Femur (tissue), 1 donor: Measurements from ENCODE around the gene EEF1AKMT2.

Experiments used
- DNase-seq: peaks from one replicate; pipeline ENCODE4 v3.0.0-alpha.2; 2017

Gene EEF1AKMT2

GRCh38 chr10:124736491-124737136 is 55.1 kb downstream of the EEF1AKMT2 start:
- DNase-seq = peak; percentile 86

DNA sequence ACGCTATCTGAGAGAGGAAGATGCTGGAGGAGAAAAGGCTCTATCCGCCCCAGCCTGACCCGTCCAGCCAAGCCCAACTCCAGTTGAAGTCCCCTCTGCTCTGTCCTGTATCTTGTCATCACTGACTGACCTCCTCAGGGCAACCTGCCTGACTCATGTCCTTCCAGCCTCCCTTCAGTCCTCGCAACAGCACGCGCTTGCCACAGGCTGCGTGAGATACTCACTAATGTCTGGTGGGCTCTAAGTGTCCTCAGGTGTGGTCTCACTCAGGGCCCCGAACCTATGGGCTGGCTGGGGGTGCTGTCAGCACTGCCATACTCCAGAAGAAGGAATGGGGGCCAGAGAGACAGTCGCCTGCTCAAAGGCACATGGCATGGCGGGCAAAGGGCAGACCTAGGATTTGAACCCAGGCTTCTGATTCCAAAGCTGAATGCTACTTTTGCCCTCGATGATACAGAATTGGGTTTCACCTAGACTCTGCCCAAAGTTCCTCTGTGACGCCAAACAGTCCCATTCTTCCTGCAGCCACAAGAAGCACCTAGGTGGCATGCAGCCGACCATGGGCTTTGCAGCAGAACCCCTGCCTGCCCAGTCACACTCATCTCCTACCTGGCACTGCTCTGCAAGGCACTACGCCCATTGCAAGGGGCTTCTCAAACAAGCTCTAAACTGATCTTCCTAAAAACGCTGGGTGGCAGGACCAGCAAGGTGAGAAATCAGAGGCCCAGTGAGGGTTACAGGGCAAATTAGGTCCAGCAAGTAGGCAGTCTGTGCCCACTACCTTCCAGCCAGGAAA is 56.0 kb downstream of the EEF1AKMT2 start:
- DNase-seq = peak; percentile 9

DNA sequence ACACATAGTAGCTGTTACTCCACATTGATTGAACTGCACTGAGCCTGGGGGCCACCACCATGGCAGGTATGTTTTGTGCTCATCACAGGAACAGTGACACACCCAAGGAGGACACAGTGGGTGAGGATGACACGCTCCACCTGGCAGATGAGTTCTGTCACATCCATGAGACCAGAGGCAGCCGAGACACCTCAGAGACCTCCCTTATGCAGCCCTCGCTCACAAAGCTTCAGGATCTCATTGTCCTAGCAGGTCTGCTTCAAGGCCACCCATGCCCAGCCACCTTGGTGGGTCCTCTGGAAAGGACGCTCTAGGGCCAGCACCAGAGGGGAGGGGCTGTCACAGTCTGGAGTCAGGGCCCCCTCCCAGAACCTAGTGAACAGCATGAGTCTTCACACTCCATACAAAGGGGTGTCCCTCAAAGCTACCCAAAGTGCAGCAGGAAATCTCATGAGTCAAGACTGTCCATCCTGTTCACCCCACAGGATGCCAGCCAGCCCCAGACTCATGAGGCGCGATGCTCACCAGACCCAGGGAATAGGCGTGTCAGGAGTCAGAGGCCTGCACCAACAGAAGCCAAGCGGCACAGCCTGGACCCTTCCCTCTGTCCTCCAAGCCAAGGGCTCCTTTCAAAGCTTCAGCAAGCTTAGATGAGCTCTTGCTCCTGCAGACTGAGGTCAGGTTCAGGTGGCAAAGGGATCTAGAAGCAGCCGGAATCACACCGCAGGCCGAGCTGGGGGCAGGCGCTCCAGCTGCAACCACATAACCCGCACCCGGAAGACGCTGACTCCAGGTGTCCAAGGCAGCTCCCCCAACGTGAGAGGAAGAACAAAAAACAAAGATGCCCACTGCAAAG is 57.1 kb downstream of the EEF1AKMT2 start:
- peak; percentile 17 for DNase-seq

DNA sequence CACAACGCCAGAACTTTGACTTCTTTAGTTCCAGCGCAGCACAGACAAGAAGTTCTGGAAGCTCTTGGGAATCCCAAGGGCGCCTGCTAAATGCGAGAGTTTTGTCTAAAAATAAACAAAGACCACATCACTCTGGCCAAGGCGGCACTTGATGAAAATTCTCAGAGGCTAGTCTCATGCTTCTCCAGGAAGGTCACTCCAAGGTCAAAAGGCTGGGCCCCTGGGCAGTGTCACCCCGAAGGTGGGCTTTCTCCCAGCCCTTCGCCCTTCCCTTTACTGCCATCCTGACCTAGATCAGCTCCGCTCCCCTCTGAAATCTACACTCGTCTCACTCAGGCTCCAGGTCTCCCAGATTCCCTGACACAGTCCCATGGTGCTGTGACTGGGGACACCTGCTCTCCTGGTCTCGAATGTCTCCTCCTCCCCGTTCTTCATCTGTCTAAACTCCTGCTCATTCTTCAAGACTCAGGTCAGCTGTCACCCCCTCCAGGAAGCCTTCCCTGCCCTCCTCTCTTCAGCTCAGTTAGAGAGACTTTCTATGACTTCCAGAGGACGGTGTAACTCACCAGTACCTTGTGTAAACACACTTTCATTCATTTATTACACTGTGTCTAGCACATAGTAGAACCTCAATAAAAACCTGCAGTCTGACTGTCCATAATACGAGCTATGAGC is 58.0 kb downstream of the EEF1AKMT2 start:
- peak; percentile 37 for DNase-seq

- peak; percentile 51 for DNase-seq
Observed at GRCh38 chr10:124732931-124733570, 58.6 kb downstream of the EEF1AKMT2 start.

DNA sequence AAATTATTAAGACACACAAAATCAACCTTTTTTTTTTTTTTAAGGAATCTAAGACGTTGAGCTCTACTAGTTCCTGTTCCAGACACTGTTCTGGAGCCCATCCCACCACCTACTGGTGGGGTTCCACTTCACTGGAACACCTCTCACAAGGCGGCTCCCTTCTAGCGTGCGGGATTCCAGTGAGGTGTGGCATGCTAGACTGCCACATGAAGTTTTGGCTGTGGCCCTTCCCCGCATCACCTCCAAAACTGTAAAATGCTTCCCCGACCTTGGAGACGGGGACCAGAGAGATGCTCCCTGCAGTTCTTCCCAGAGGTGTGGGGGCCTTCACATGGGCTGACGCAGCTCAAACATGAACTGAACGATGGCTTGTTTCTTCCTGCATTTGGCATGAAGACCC is 60.1 kb downstream of the EEF1AKMT2 start:
- peak; percentile 15 for DNase-seq

DNA sequence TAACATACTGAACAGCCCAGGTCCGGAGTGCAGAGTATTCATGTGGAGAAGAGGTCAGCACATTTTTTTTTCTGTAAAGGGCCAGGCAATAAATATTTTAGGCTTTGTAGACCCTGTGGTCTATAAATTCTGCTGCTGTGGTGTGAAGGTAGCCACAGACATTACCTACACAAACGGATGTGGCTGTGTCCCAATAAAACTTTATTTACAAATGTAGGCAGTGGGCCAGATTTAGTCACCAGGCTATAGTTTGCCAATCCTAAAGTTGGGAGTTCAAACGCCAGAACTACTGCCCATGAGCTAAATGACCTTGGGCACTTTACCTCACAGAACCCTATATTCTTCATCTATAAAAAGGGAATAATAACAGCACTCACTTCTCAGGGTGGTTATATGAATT is 60.9 kb downstream of the EEF1AKMT2 start:
- DNase-seq = no peak

GRCh38 chr10:124728830-124729661 is 62.6 kb downstream of the EEF1AKMT2 start:
- DNase-seq = peak; percentile 20

- DNase-seq = peak; percentile 68
Observed at GRCh38 chr10:124728071-124728829, 63.4 kb downstream of the EEF1AKMT2 start.

DNA sequence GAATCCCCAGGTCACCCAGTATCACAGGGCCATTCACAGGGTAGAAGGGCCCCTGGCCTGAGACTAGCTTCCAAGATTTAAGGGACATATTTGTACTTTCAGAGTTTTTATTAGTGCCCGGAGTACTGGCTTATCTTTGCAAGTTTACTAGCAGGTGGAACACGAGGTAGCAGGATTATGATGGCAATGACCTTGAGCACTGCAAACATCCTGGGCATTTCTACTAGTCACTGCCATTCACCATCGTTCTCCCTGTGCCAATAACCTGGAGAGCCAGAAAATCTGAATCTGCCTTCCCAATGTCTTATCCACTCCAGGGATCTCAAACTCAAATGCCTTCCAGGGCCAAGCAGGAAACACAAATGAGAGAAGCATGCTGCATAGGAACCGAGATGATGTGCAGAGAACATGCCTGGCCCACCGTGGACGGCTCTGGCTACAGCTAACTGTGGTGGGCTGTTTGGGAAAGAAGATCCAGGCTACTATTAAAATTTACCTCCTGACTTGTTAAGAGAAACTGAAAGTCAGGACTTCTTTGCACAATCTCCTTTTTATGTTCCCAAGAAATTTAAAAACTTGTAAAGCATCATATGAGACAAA is 64.2 kb downstream of the EEF1AKMT2 start:
- DNase-seq = peak; percentile 5

DNA sequence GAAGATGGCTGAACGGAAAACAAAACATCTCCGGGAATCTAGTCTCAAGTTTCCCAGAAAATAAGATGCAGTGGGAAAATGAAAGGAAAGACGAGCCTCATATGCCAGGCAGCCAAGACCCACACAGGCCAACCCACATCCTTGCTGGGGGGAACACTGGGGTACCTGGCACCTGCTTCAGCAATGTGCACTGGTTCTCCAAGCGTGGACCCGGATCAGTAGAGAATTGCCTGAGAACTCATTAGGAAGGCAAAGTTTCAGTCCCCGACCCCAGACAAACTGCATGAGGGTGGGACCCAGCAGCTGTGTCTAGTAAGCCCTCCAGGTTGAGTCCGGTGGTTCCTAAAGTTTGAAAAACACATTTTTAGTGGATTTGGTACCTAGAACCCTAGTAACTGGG is 65.9 kb downstream of the EEF1AKMT2 start:
- no peak for DNase-seq

DNA sequence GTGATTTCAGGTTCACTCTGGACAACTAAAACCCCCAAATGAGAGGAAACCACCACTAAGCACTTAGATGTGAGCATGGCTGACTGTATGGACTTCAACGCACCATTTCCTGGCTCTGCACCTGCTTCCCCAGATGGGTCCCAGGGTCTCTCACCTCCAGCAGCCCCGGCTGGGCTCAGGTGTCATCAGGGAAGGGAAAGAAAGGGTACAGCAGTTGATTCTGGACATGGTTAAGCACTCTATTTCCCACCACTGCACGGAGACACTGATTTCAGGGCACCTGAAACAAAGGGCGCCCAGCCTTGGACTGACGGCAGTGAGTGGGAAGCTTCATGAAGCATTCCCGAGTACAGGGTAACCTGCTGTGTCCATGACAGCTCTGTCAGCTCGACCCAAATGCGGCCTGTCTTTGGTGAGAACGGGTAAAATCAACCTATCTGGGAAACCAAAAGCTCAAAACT is 66.5 kb downstream of the EEF1AKMT2 start:
- no peak for DNase-seq

DNA sequence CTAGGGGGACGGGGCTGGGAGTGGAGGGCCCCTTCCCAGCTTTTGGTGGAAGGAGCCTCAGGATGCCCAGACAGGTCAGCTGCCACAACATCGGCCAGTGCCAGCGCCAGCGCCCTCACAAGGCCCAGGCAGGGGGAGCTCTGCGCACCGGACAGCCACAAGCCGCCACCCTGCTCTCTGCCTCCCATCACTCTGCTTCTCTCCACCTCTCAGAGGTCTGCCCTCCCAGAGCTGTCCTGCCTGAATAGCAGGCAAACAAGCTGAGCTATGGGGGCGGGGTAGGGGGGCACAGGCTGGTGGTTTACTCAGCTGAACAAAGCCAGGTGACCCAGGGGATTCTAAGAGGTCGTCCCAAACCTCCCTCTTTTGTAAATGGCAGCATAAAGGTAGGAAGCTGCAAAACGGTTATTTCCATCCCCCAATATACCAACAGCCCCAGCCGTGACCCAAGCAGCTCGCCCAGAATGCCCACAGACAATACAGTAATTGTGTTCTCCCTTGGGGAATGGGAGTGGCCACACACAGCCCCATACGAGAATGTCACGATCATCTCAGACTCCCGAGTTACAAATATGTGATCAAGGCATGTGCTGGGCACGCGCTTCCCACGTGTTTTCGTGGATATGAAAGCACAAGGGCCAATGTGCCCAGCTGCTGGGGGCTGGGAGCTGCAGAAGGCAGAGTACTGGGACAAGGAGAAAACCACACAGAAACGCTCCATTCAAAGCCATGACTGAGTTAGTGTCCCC is 67.2 kb downstream of the EEF1AKMT2 start:
- DNase-seq = no peak

DNA sequence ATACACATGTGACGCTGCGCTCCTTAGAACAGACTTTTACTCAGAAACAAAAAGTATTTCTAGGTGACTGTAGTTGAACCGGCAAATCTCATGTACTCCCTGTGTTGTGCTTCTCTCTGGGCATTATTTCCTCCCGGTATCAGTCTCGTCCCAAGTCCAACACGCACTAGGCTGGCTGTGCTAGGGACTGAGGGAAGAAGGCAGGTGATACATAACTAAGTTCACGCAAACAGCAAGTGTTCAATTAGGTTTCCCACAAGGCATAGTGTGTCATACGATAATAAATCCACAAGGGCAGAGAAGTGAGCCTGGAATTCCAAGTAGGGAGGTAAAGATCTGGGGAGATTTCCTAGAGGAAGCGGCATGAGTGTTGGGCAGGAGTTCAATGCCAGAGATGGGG is 67.9 kb downstream of the EEF1AKMT2 start:
- no peak for DNase-seq

DNA sequence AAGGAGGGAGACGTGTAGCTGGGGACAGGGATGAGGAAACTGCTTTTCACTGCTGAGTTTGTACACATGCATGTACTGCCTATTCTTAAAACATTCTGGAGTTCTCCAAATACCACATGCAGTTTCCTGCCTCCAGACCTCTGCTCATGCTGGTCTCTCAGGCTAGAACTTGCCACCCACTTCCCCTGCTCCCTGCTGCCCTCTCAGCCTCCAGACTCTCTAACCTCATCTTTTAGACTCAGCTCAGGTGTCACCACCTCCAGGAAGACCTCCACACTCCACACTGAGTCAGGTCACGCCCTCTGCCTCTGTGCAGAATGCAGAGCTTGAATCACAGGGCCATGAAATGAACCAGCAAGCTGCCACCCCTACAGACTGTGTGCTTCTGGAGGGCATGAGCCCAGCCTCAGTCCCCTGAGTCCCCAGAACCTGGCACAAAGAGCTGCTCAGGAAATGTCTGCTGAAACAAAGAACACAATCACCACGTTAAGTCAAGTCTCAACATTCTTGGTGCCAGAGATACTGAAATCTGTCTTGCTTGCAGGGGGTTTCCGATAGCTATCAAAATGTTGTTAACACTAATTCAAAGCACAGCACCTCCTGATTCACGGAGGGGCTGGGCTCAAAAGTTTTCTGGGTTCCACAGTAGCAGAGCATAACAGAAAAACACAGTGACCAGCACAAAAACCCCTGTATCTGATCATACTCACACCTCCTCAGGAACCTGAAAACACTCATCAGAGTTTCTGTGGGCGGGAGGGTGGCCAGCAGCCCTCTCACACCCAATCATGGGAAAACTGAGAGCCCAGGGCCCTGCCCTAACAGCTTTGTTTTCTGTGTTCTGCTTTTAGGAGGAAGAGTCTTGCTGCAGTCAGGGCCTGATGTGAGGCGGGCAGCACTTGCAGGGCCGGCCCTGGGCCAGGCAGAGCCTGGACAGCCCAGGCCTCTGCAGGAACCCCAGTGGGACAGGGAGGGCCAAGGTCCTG is 68.6 kb downstream of the EEF1AKMT2 start:
- no peak for DNase-seq

DNA sequence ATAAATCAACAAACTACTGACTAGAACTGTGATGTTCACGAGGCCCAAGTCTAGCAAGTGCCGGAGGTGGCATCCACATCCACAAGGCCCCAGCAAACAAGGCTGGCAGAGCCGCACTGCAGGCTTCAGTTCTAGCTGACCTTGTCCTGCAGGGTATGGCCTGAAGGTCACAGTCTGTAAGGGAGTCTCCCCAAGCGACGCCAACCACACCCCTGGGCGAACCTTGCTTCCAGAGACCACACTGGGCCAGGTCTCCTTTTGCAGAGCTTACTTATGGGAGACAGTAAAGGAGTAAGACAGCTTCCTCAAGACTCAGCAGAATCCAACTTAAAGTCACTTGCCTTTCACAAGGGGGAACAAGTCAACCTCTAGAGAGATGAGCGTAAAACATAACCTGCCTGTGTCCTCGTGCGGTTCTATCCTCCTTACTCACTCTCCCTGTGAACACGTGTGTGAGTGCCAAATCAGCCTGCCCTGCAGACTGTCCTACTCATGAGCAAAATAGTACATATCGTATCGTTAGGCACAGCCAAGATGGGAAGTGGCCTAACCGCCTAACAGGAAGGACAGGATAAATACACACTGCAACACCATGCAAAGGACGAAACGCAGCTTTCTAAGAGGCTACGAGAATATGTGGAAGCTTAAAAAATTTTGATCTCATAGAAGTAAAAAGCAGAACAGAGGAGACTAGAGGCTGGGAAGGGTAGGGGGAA is 70.2 kb downstream of the EEF1AKMT2 start:
- DNase-seq = no peak

- DNase-seq = peak; percentile 85
Observed at GRCh38 chr10:124719213-124719851, 72.4 kb downstream of the EEF1AKMT2 start.
